K562 (cell line): Measurements from ENCODE around the gene PLEKHA6. TPM values are rescaled to one million over a fixed set of nuclear protein-coding genes. Genes with fewer than 3 reads are reported as not detected.

Source experiments
- ATF7 ChIP-seq: fragments of 450-650 bp; IDR thresholded peaks from 2 replicates; pipeline ENCODE4 v1.7.1; 2014; ENCODE audit warnings: mild to moderate bottlenecking, moderate library complexity
- BDP1 ChIP-seq: IDR thresholded peaks from 3 replicates; pipeline ENCODE4 v1.6.1; 2011; ENCODE audit not compliant: insufficient read length, insufficient read depth
- CREB3L1 ChIP-seq: fragments of 450-650 bp; IDR thresholded peaks from 2 replicates; pipeline ENCODE4 v1.6.1; 2014; ENCODE audit warnings: low read depth, mild to moderate bottlenecking, moderate library complexity, borderline replicate concordance
- DPF2 ChIP-seq: fragments of 450-650 bp; IDR thresholded peaks from 2 replicates; pipeline ENCODE4 v1.6.1; 2016
- HNRNPUL1 ChIP-seq: fragments of 200-400 bp; formaldehyde crosslinking; IDR thresholded peaks from 2 replicates; pipeline ENCODE4 v1.6.1; 2017; ENCODE audit warnings: low read length
- ID3 ChIP-seq, 2 experiments: fragments of 250-450 bp in 1 of 2; fragments of 450-650 bp in 1 of 2; sonication (Bioruptor Pico) in 1 of 2; IDR thresholded peaks; 2 replicates each; pipeline versions ENCODE4 v1.6.1 to v1.8.0; 2016 to 2021; ENCODE audit warnings: mild to moderate bottlenecking in 2 of 2, moderate library complexity in 2 of 2, missing compliant biosample characterization in 1 of 2, missing genetic modification characterization in 1 of 2
- MYNN ChIP-seq, 2 experiments: sonication (generic); formaldehyde crosslinking in 1 of 2; IDR thresholded peaks; 2 replicates each; pipeline versions ENCODE4 v1.5.0 to v1.6.1; 2016 to 2020; ENCODE audit warnings: antibody characterized with exemption in 1 of 2, missing genetic modification reagents in 1 of 2
- POLR2G ChIP-seq: fragments of 200-400 bp; formaldehyde crosslinking; IDR thresholded peaks from 2 replicates; pipeline ENCODE4 v1.6.1; 2017; ENCODE audit warnings: low read depth, mild to moderate bottlenecking, antibody characterized with exemption, low read length, moderate library complexity
- REST ChIP-seq, 2 experiments: fragments of 450-650 bp; formaldehyde crosslinking in 1 of 2; IDR thresholded peaks; 2 replicates each; pipeline versions ENCODE4 v1.4.0 to v1.6.1; 2014 to 2020; ENCODE audit warnings: mild to moderate bottlenecking in 2 of 2, borderline replicate concordance in 1 of 2, low read depth in 1 of 2
- SMARCA4 ChIP-seq: fragments of 450-650 bp; IDR thresholded peaks from 2 replicates; pipeline ENCODE4 v1.6.1; 2016
- polyA plus RNA-seq, 8 experiments: library from polyadenylated mRNA; depleted of rRNA in 4 of 8; stranded (reverse) in 5 of 8; unstranded in 3 of 8; fragments of >200 nt; fragmentation: Nextera tagmentation in 2 of 8; fragmentation: Illumina TruSeq in 1 of 8; extraction: Ambion mirVana in 2 of 8; extraction: Trizol in 1 of 8; gene quantifications; 2 replicates each; pipeline versions ENCODE4 v1.2.1 to v1.2.3, GENCODE V29; 2011 to 2014; ENCODE audit warnings: inconsistent platforms in 1 of 8, missing spikeins in 1 of 8
- total RNA-seq, 7 experiments: library from RNA; depleted of rRNA in 6 of 7; stranded (reverse); fragments of >200 nt in 6 of 7; fragmentation: Illumina TruSeq in 2 of 7; extraction: Trizol in 2 of 7; gene quantifications; 2 replicates each; pipeline versions ENCODE4 v1.2.1 to v1.2.3, GENCODE V29; 2011 to 2021; ENCODE audit warnings: low replicate concordance in 1 of 7

PLEKHA6 gene
- total and polyA plus RNA-seq, 9 of the 15 experiments (the other 6 are each of a cell fraction or from before 2014, with no cell fraction given): under 0.01 to 0.33 (median 0.01) TPM; not detected in 4

- TF ChIP-seq POLR2G (peak; percentile 55), HNRNPUL1 (no peak), BDP1 (no peak), REST (IDR thresholded peaks at IDR 0.05; ENCODE audit: borderline replicate concordance) (peak; percentile 95), REST (CRISPR knock-in tag; IDR thresholded peaks at IDR 0.05; ENCODE audit: low read depth) (0 out of 2 replicates have a peak, but pooled peaks have one; percentile 20), MYNN (IDR thresholded peaks at IDR 0.05) (0 out of 2 replicates have a peak, but pooled peaks have one; percentile 15), MYNN (CRISPR knock-in tag; IDR thresholded peaks at IDR 0.05) (no peak), DPF2 (peak; percentile 77), SMARCA4 (0 out of 2 replicates have a peak, but pooled peaks have one; percentile 31), ID3 (CRISPR knock-in tag; IDR thresholded peaks at IDR 0.05) (no peak), ID3 (tag; IDR thresholded peaks at IDR 0.05) (peak; percentile 93), ATF7 (peak; percentile 82), CREB3L1 (peak; percentile 86)
Observed at GRCh38 chr1:204363335-204364114, 3.8 kb upstream of the PLEKHA6 start (continued).
